NCI-H2107 (cell line): Measurements from ENCODE around the gene NOL3.

Experiments
- DNase-seq: peaks from one replicate; lab custom pipeline; 2025; lab: John Stamatoyannopoulos, UW

The NOL3 gene

DNA sequence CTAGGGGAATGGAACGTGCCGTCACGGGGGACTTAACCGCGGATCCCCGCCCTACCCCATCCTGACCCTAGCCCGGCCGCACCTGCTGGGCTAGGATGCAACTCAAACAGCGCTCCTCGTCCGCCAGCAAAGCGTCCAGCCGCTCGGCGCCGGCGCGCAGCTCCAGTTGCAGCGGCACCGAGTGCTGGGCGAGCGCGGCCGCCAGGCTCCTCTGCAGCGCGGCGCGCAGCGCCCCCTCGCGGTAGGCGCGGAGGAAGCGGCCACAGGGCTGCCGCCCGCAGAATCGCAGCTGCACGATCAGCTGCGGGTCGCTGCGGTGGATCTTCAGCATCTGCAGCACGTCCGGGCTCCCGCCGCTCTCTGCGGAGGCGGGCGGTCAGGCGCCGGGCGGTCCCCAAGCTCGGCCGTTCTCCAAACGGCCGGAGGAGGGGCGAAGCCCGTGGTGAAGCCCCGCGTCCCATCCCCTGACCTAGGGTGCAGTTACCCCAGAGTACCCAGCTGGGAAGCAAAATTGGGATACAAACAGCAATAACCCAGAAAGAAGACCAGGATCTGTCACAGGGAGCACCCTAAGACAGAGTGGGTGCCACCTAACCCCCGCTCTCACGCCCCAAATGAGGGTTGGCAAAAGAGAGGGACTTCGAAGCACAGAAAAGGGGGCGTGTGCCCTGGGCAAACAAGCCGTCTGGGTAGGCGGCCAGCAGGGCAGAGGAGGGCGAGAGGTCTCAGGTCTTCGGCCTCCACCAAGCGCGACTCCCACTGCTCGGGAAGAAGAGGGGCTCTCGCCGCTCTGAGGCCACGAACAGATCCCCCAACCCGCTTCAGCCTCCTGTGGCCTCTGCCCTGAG is 14.8 kb upstream of the NOL3 start:
- peak; percentile 57 for DNase-seq

DNA sequence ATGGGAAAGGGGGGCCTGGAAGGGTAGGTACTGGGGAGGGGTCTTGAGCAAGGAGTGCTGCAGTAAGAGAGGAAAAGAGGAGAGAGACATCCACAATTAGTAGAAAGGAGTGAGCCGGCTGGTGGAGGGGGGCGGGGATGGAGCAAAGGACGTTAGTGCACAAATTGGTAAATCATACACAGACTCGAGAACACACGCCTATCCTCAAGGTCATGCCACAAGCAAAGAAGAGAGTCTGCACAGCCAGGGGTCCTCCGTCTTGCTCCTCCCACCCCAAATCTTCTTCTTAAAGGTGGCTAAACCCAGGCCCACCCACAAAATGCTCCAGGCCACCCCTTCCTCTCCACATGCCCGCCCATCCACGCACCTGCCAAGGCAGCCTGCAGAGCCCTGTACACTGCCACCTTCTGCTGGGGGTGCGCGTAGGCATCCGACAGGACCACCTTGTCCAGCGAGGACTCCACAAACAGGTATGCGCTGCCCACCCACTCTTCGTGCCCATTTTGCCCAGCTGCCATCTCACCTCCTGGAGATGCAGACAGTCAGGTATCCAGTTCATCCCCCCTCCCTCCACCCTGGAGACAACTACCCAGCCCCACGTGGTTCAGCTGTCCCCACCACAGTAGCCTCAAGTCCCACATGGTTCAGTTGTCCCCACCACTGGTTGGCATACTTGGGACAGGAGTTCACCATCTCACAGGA is 14.0 kb upstream of the NOL3 start:
- DNase-seq: no peak

DNA sequence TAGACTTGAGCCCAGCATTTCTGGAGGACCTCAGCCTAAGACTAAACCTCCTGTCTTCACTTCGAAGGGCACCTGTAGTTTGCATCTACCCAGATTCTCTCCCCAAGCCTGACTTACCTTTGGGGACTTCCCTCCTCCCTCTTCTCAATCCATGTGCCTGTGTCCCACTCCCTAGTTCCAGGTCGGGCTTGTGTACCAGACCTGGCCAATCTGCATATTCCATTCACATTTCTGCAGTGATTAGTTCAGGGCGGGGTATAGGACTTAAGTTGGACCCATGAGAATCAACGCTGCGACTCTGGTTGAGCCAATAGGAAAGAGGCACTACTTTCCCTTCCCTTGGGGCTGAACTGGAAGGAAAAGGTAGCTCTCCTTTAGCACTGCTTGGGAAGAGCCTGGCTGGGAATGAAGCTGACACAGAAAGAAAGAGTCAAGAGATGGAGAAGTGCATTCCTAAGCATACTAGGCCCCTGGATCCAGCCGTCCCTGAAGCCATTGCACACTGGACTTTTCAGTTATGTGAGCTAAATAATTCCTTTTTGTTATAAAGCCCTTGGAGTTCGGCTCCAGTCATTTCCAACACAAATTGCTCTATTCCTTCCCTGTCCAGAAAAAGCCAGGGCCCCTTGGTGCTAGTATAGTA is 13.1 kb upstream of the NOL3 start:
- DNase-seq: no peak

DNA sequence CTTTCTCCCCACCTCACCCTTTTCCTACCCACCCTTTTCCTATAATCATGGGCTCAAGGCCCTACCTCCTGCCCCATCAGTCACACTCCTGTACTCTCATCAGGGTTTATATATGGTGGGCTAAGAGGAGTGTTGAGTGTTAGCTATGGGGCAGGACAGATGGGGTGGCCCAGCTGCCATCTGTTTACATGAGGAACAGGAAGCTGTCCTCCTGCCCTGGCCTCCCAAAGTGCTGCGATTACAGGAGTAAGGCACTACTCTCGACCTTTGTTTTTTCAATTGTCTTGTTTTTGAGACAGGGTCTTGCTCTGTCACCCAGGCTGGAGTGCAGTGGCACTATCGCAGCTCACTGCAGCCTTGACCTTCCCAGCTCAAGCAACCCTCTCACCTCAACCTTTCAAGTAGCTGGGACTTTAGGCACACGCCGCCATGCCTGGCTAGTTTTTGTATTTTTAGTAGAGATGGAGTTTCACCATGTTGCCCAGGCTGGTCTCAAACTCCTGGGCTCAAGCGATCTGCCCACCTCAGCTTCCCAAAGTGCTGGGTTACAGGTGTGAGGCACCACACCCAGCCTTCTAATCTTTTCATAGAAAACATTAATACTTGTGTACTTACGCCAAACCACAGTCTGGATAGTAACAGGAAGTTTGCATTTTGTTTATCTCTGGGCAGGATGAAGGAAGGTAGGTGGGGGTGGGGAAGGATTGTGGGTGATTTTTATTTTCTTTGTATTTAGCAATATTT is 12.3 kb upstream of the NOL3 start:
- no peak for DNase-seq

DNA sequence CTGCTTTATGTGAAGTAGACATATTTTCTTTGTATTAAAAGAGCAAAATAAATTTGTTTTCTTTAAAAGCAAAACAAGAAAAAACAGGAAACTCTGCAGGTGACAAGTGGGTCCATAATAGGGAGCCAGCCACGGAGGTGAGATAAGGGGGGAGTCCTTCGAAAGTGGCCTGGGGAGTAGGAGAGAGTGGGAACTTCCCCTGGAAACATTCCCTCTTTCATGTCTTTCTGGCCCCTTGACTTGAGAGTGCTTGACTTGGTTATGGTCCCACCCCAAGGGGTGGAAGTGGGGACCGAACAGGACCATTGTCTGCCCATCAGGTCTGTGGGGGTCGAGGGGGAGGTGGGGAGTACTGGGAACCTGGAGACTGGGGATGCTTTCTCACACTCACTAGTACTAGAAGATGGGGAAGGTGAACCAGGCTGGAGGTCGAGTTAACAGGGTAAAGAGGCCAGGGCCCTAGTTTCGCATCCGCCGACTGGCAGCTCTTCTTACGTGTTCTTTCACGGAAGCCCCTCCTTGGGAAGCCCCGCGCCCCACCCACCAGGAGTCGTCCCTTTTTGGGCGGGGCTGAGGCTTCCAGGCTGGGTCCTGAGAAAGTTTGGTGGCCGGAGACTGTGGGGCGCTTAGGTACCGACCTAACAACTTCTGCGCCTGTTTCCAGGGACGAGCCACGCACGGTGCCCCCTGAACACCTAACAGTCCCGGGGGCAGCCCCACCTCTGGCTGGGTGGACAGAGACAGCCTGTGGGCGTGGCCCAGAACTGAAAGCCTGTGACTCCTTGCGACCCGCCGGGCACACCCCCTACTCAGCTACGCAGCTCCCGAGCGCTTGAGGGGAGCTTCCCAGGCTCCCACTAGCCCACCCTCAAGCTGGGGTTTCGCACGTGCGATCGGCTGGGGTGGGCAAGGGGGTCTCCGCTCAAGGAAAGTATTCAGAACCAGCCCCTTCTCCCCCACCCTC is 11.4 kb upstream of the NOL3 start:
- DNase-seq: no peak

DNA sequence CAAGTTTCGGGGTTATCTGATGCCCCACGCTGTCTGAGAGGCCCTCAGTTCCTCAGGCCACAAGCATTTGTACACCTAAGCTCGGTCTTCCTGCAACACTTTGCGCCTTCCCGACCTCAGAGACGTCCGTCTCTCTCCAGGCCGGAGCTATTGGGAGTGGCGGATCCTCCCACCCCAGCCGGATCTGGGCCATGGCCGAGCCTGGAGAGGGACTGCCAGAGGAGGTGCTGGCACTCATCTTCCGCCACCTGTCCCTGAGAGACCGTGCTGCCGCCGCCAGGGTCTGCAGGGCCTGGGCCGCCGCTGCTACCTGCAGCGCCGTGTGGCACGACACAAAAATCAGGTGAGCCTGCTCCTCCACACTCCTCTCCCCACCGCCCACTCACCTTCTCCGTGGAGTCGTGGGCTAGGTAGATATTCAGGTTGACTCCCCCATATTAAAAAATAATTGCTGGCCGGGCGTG is 8.7 kb upstream of the NOL3 start:
- DNase-seq: no peak

DNA sequence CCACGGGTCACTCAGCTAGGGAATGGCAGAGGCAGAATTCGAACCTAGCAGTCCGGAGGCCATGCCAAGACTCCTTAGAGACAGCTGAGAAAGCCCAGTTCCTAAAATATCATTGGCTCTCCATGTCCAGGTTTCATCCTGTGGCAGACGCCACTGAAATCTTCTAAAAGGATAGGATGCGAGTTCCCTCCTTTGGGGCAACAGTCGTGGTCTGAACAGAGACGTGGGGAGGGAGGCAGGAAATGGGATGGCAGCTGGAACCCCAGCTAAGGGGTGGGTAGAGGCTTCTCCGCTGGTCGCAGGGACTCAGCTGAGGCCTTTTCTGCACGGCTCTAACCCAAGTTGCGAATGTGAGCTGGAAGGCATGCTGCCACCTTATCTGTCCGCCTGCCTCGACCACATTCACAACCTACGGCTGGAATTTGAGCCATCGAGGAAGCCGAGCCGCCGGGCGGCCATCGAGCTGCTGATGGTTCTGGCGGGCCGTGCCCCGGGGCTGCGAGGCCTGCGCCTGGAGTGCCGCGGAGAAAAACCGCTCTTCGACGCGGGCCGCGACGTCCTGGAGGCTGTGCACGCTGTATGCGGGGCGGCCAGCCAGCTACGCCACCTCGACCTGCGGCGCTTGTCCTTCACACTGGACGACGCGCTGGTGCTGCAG is 7.7 kb upstream of the NOL3 start:
- DNase-seq: no peak

DNA sequence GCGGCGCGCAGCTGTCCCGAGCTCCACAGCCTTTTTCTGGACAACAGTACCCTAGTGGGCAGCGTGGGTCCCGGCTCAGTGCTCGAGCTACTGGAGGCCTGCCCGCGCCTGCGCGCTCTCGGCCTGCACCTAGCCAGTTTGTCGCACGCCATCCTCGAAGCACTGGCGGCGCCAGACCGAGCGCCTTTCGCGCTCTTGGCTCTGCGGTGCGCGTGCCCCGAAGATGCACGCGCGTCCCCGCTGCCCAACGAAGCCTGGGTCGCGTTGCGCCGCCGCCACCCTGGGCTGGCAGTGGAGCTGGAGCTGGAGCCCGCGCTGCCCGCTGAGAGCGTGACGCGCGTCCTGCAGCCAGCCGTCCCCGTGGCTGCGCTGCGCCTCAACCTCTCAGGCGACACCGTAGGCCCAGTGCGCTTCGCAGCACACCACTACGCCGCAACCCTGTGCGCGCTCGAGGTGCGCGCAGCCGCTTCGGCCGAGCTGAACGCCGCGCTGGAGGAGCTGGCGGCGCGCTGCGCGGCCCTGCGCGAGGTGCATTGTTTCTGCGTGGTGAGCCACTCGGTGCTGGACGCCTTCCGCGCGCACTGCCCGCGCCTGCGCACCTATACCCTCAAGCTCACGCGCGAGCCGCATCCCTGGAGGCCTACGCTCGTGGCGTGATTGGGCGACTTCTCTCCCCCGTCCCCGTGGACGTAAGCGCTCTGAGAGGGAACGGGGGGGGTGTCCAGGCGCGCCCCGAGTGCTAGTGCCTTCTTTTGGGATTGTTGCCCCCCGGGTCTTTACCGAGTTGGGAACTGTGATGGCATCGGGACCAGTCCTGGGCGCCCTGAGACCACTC is 7.0 kb upstream of the NOL3 start:
- DNase-seq: peak; percentile 70

DNA sequence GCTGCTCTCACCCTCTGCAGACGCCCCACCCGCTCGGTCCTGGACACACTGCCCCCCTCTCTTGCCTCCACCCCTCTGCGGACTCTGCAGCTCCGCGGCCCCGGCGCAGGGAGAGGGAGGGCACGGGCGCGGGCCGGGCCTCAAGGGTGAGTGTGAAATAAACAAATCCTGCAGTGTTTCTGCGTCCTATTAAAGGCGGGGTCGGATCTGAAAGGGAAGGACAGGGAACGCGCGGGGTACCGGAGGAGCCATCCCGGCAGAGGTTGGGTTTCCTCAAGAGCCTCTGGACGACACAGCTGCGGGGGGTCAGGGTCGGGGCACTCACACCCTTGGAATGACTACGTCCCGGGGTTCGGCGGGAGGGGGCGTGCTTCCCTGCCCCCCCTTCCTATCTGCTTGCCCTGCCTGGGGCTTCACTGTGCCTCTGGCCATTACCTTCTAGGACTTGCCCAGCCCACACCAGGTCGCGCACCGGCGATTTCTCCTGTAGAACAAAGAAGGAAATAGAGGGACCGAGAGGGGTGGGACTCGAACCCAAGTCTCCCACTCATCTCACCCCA is 6.3 kb upstream of the NOL3 start:
- DNase-seq: no peak

DNA sequence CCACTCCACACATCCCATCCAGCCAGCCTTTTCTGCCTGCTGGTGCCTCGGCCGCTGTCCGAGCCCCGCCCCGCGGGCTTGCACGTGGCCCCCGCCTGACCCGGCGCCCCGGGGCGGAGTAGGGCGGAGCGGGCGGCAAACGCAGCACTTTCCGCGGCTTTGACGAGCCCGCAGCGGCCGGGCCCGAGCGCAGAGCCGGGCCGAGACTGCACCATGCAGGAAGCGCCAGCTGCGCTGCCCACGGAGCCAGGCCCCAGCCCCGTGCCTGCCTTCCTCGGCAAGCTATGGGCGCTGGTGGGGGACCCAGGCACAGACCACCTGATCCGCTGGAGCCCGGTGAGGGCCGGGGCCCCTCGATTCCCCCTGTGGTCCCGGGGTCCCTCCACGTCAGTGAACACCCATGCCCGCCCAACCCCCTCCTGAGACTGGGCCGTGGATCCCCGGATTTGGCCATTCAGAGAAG is 5.7 kb upstream of the NOL3 start, which contains the start of gene HSF4:
HSF4 (plus strand) TSS at position 147 of the 463 bp plus-strand sequence; CDS start at position 214, 67 bp downstream.
- no peak for DNase-seq

DNA sequence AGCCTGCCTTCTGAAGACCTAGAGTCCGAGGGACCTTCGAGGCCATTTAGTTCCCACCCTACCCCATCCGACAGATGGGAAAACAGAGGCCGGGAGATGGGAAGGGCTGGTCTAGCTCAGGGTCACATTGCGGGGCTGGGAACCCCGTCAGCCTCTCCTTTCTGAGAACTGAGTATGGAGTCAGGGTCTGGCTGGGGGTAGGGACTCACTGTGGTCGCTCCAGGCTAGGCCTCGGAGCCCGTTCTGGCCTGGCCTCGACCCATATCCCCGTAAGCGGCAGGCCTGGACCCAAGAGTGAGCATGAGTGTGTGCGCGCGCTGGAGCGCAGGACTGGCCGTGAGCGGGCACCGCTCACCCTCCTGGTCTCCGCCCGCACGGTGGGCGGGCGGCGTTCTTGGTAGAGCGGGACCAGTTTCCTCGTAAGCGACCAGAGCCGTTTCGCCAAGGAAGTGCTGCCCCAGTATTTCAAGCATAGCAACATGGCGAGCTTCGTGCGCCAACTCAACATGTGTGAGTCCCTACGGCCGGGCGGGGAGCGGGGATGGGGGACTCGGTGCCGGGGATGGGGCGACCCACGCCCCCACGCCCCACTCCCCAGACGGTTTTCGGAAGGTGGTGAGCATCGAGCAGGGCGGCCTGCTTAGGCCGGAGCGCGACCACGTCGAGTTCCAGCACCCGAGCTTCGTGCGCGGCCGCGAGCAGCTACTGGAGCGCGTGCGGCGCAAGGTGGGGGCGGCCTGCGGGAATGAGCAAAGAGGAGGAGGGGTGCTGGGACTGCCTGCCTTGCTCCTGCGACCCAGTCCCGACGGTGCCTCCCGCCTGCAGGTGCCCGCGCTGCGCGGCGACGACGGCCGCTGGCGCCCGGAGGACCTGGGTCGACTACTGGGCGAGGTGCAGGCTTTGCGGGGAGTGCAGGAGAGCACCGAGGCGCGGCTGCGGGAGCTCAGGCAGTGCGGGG is 4.9 kb upstream of the NOL3 start:
- DNase-seq: no peak

DNA sequence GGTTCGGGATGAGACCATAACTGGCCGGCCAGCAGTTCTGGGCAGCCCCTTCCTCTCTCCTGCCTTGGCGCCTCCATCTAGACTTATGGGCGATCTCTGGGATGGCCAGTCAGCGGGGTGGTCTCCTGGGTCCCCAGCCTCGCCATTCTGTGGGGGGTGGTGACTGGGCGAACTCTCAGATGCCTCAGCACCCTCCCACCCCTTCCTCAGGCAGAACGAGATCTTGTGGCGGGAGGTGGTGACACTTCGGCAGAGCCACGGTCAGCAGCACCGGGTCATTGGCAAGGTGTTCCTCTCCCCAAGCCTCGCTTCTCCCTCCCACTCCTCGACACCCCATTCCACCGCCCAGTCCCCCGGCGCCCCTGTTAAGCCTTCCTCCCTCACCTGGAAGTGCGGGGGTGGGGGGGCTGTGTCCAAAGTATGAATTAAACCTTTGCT is 4.2 kb upstream of the NOL3 start:
- DNase-seq: no peak

DNA sequence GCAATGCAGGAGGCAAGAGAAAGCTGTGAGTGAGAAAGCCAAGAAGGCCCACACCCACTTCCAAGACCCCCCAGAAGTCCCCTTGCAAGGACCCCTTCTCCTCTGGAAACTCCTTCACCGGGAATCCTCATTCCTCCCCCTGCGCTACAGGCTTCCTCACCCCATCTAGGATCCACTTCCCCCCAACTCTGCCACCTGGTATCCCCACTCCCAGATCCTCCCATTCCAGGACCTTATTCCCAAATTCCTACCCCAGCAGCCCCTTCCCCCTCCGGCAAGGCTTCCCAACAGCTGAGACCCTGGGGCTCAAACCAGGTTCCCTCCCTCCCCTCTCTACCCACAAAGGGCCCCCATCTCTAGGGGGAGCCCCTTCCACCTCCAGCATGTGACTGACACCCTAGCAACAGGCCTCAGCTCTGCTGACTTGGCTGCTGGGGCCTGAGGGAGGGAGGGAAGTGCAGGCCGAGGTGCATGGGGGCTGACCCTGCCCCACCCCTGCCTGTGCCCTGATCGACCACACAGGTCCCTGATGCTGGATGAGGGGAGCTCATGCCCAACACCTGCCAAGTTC is 3.7 kb upstream of the NOL3 start:
- DNase-seq: no peak

DNA sequence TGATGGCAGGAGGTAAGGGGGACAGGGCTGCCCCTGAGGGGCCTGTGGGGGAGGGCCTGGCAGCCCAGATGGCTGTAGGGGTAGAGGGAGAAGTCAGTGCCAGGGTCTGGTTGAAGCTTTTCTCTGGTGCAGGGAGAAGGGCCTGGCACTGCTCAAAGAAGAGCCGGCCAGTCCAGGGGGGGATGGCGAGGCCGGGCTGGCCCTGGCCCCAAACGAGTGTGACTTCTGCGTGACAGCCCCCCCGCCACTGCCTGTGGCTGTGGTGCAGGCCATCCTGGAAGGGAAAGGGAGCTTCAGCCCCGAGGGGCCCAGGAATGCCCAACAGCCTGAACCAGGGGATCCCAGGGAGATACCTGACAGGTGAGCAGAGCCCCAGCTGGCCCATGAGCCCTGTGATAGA is 2.8 kb upstream of the NOL3 start:
- no peak for DNase-seq

DNA sequence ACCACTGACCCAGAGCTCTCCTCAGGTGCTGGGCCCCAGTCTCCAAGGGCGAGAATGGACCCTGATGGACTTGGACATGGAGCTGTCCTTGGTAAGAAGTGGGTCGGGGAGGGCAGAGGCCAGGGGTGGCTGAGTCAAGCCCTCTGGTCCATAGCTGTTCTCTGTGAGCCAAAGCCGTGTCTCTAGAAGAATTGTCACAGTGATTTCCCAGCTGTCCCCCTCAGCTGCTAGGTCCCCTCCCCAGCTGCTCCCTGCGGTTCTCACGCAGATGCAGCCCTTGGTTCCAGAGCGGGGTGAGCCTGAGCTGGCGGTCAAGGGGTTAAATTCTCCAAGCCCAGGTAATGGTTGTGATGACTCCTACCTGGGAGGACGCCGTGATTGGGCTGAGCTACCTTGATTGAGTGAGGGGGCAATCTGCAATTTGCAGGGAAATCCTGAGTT is 1.3 kb upstream of the NOL3 start:
- DNase-seq: no peak

DNA sequence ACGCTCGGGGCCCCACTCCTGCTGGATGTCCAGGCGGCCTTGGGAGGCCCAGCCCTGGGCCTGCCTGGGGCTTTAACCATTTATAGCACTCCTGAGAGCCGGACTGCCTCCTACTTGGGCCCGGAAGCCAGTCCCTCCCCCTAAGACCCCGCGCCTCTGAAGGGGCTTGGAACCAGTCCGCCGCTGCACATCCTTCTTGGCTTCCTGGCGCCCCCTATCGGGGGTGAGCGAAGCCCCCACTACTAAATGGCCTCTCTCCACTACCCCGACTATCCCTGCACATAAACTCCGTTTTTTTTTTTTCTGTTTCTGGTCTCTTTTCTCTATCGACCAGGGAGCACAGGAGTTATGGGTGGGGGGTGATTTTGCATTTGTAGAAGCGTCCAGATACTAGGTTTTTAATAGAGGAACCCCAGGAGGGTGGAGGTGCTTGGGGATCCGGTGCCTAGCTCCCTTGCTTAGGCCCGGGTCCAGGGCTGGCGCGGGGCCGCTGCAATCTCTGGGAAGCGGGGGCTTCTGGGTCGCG is 633 bp upstream of the NOL3 start:
- DNase-seq: no peak
